H1 (cell line): ENCODE measurements around the gene MROH2A. TPM values are rescaled to one million over a fixed set of nuclear protein-coding genes. Genes with fewer than 3 reads are reported as not detected.

Source experiments
- CTCF ChIA-PET: fragments of 300-600 bp; sonication (Branson Sonifier 250); formaldehyde crosslinking; loops from one replicate; lab custom pipeline; 2021; ENCODE audit not compliant: partially characterized antibody; lab: Charles Lee
- POLR2A ChIA-PET: fragments of 300-600 bp; sonication (Branson Sonifier 250); formaldehyde crosslinking; loops from one replicate; lab custom pipeline; 2021; ENCODE audit warnings: inconsistent platforms; ENCODE audit not compliant: partially characterized antibody; lab: Charles Lee
- DNase-seq, 2 experiments: peaks; one replicate each; pipeline versions ENCODE4 v3.0.0 to v3.0.0-alpha.2; 2010 to 2022; ENCODE audit warnings: low spot score in 2 of 2, low read depth in 1 of 2, mixed read lengths in 1 of 2
- FAIRE-seq: peaks from 2 replicates; lab custom pipeline; 2011; peaks lifted over from hg19 to GRCh38; lab: Jason Lieb, UNC
- H2AFZ ChIP-seq: 2 replicates; pipeline ENCODE4 v1.8.1; 2012; ENCODE audit warnings: low read length, inconsistent platforms
- H2AK5ac ChIP-seq: 2 replicates; pipeline ENCODE4 v1.6.1; 2013; ENCODE audit warnings: low read depth, low read length
- H2BK120ac ChIP-seq: replicated peaks from 2 replicates; pipeline ENCODE3; 2013; ENCODE audit warnings: low read depth, low read length, inconsistent platforms
- H2BK12ac ChIP-seq: 2 replicates; pipeline ENCODE4 v1.6.1; 2013; ENCODE audit warnings: low read depth, low read length
- H2BK15ac ChIP-seq: 2 replicates; pipeline ENCODE4 v1.6.1; 2013; ENCODE audit warnings: low read length
- H2BK20ac ChIP-seq: 2 replicates; pipeline ENCODE4 v1.6.1; 2013; ENCODE audit warnings: low read length
- H2BK5ac ChIP-seq: 2 replicates; pipeline ENCODE4 v1.6.1; 2013; ENCODE audit warnings: low read depth, low read length
- H3K14ac ChIP-seq: 2 replicates; pipeline ENCODE4 v1.6.1; 2013; ENCODE audit warnings: inconsistent platforms; ENCODE audit not compliant: insufficient read length
- H3K18ac ChIP-seq: 2 replicates; pipeline ENCODE4 v1.6.1; 2013; ENCODE audit warnings: low read length; ENCODE audit errors: extremely low read depth
- H3K23ac ChIP-seq: 2 replicates; pipeline ENCODE4 v1.6.1; 2013; ENCODE audit warnings: inconsistent platforms; ENCODE audit not compliant: insufficient read length
- H3K23me2 ChIP-seq: 2 replicates; pipeline ENCODE4 v1.6.1; 2013; ENCODE audit warnings: low read depth, low read length
- H3K27ac ChIP-seq: 2 replicates; pipeline ENCODE4 v1.6.1; 2011; ENCODE audit warnings: low read depth, low read length, inconsistent platforms
- H3K27me3 ChIP-seq, 4 experiments: replicated peaks in 1 of 4; 1 replicate in 1 of 4; 2 replicates in 3 of 4; pipeline versions ENCODE4 v1.6.1 to v1.8.1; 2011 to 2013; ENCODE audit warnings: low read length in 3 of 4, mild to moderate bottlenecking in 3 of 4, inconsistent platforms in 2 of 4, mixed read lengths in 2 of 4, moderate library complexity in 1 of 4; ENCODE audit not compliant: control insufficient read depth in 3 of 4, insufficient read depth in 3 of 4; ENCODE audit errors: extremely low read depth in 1 of 4
- H3K36me3 ChIP-seq, 4 experiments: 2 replicates each; pipeline versions ENCODE4 v1.6.1 to v1.8.1; 2011 to 2013; ENCODE audit warnings: mild to moderate bottlenecking in 4 of 4, low read length in 3 of 4, moderate library complexity in 2 of 4, control low read depth in 1 of 4, inconsistent platforms in 1 of 4; ENCODE audit not compliant: insufficient read depth in 4 of 4, control insufficient read depth in 2 of 4
- H3K4ac ChIP-seq: replicated peaks from 2 replicates; pipeline ENCODE3; 2013; ENCODE audit warnings: low read length, low read depth, mixed read lengths, inconsistent platforms; ENCODE audit not compliant: insufficient read length
- H3K4me1 ChIP-seq, 4 experiments: replicated peaks in 1 of 4; 1 replicate in 1 of 4; 2 replicates in 3 of 4; pipeline versions ENCODE4 v1.6.1 to v1.8.1; 2011 to 2013; ENCODE audit warnings: low read length in 3 of 4, inconsistent platforms in 2 of 4, mixed read lengths in 1 of 4; ENCODE audit not compliant: insufficient read depth in 4 of 4, control insufficient read depth in 3 of 4
- H3K4me2 ChIP-seq, 2 experiments: 2 replicates each; pipeline versions ENCODE4 v1.6.1 to v1.8.1; 2011 to 2013; ENCODE audit warnings: low read depth in 2 of 2, low read length in 2 of 2, control low read depth in 1 of 2, inconsistent platforms in 1 of 2, mild to moderate bottlenecking in 1 of 2; ENCODE audit not compliant: insufficient read depth in 1 of 2
- H3K4me3 ChIP-seq, 4 experiments: fragments of 200-600, 300-600 bp in 1 of 4; sonication (generic), shearing (Covaris generic), sonication (Bioruptor Twin) in 1 of 4; 2 replicates each; pipeline versions ENCODE4 v1.5.1 to v1.8.1; 2011 to 2016; ENCODE audit warnings: low read length in 4 of 4, low read depth in 3 of 4, control low read depth in 2 of 4, inconsistent platforms in 2 of 4, mild to moderate bottlenecking in 2 of 4, mixed read lengths in 1 of 4, moderate library complexity in 1 of 4; ENCODE audit not compliant: insufficient read depth in 2 of 4; ENCODE audit errors: extremely low read depth in 1 of 4
- H3K56ac ChIP-seq: replicated peaks from 2 replicates; pipeline ENCODE3; 2013; ENCODE audit warnings: low read depth, mild to moderate bottlenecking, mixed read lengths, low read length, inconsistent platforms; ENCODE audit not compliant: insufficient read length
- H3K79me1 ChIP-seq: 2 replicates; pipeline ENCODE4 v1.6.1; 2013; ENCODE audit warnings: low read depth, low read length, control low read depth
- H3K79me2 ChIP-seq, 2 experiments: 2 replicates each; pipeline versions ENCODE4 v1.6.1 to v1.8.1; 2012 to 2013; ENCODE audit warnings: low read length in 2 of 2, mild to moderate bottlenecking in 2 of 2, inconsistent platforms in 1 of 2; ENCODE audit not compliant: insufficient read depth in 2 of 2, control insufficient read depth in 1 of 2
- H3K9ac ChIP-seq, 4 experiments: replicated peaks in 1 of 4; 1 replicate in 1 of 4; 2 replicates in 3 of 4; pipeline versions ENCODE4 v1.6.1 to v1.8.1; 2011 to 2013; ENCODE audit warnings: low read depth in 3 of 4, low read length in 3 of 4, control low read depth in 2 of 4, mild to moderate bottlenecking in 2 of 4, moderate library complexity in 2 of 4, inconsistent platforms in 1 of 4; ENCODE audit errors: extremely low read depth in 1 of 4
- H3K9me3 ChIP-seq, 2 experiments: 2 replicates each; pipeline versions ENCODE4 v1.6.1 to v1.8.1; 2012 to 2013; ENCODE audit warnings: mild to moderate bottlenecking in 2 of 2, moderate library complexity in 2 of 2, control low read depth in 1 of 2, inconsistent platforms in 1 of 2, low read depth in 1 of 2, low read length in 1 of 2, mixed read lengths in 1 of 2; ENCODE audit not compliant: insufficient read depth in 2 of 2
- H4K20me1 ChIP-seq, 2 experiments: replicated peaks in 1 of 2; 2 replicates each; pipeline versions ENCODE3 to v1.8.1; 2011 to 2013; ENCODE audit warnings: inconsistent platforms in 2 of 2, low read length in 2 of 2, mild to moderate bottlenecking in 1 of 2; ENCODE audit not compliant: insufficient read depth in 2 of 2, control insufficient read depth in 1 of 2
- H4K5ac ChIP-seq: 2 replicates; pipeline ENCODE4 v1.6.1; 2013; ENCODE audit warnings: low read length, low read depth, mixed read lengths, inconsistent platforms; ENCODE audit not compliant: insufficient read length
- H4K8ac ChIP-seq: 2 replicates; pipeline ENCODE4 v1.8.0; 2013; ENCODE audit warnings: mild to moderate bottlenecking, moderate library complexity, low read length, inconsistent platforms; ENCODE audit not compliant: insufficient read depth; ENCODE audit errors: extremely low read depth
- H4K91ac ChIP-seq: replicated peaks from 2 replicates; pipeline ENCODE3; 2013; ENCODE audit warnings: low read length, mixed read lengths, inconsistent platforms; ENCODE audit not compliant: insufficient read length
- ASH2L ChIP-seq: fragments of 200-600, 300-600 bp; sonication (generic); IDR thresholded peaks from one replicate; pipeline ENCODE4 v1.7.1; 2017; ENCODE audit warnings: low read length
- EGR1 ChIP-seq: IDR thresholded peaks from 2 replicates; pipeline ENCODE4 v1.6.1; 2011; ENCODE audit warnings: low read depth, low read length, borderline replicate concordance
- GABPA ChIP-seq: IDR thresholded peaks from 2 replicates; pipeline ENCODE4 v1.6.1; 2011; ENCODE audit warnings: mild to moderate bottlenecking, low read length, moderate library complexity, borderline replicate concordance; ENCODE audit not compliant: insufficient read depth
- GTF2F1 ChIP-seq: IDR thresholded peaks from 2 replicates; pipeline ENCODE4 v1.6.1; 2012; ENCODE audit warnings: low read depth, low read length, improper control_type of control experiment, borderline replicate concordance
- KDM1A ChIP-seq: fragments of 200-600, 300-600 bp; sonication (generic); IDR thresholded peaks from 2 replicates; pipeline ENCODE4 v1.7.1; 2016; ENCODE audit warnings: mild to moderate bottlenecking, low read length, borderline replicate concordance
- NRF1 ChIP-seq: IDR thresholded peaks from 2 replicates; pipeline ENCODE4 v1.6.1; 2011; ENCODE audit warnings: mild to moderate bottlenecking, low read depth, low read length, improper control_type of control experiment
- RBBP5 ChIP-seq: IDR thresholded peaks from 2 replicates; pipeline ENCODE4 v1.7.1; 2012; ENCODE audit warnings: low read depth, mild to moderate bottlenecking, inconsistent platforms, low read length, moderate library complexity, borderline replicate concordance
- SIN3A ChIP-seq, 2 experiments: IDR thresholded peaks in 1 of 2; conservative IDR thresholded peaks in 1 of 2; 2 replicates each; pipeline ENCODE4 v1.6.1; 2011 to 2012; ENCODE audit warnings: low read length in 2 of 2, improper control_type of control experiment in 1 of 2, low read depth in 1 of 2, mild to moderate bottlenecking in 1 of 2
- SP4 ChIP-seq: IDR thresholded peaks from 2 replicates; pipeline ENCODE4 v1.6.1; 2012; ENCODE audit warnings: low read length, inconsistent platforms
- WGBS, 2 experiments: shearing (Covaris generic) in 1 of 2; methylation state at CpG; one replicate each; pipeline versions ENCODE4 v1.1.6 to v1.1.7; 2013 to 2015; ENCODE audit warnings: low lambda C conversion rate in 2 of 2, mixed read lengths in 2 of 2, inconsistent platforms in 1 of 2, low coverage in 1 of 2, missing lambda C conversion rate in 1 of 2; ENCODE audit not compliant: insufficient replicate concordance in 2 of 2, insufficient coverage in 1 of 2, insufficient read length in 1 of 2; ENCODE audit errors: extremely low coverage in 1 of 2, missing lambda C conversion rate in 1 of 2; 5-methylcytosine and 5-hydroxymethylcytosine counted together
- polyA plus RNA-seq, 7 experiments: library from polyadenylated mRNA; depleted of rRNA in 3 of 7; stranded (reverse) in 5 of 7; unstranded in 2 of 7; fragments of >200 nt in 5 of 7; fragments of 200-250 nt in 2 of 7; gene quantifications; 1 replicate in 5 of 7; 2 replicates in 1 of 7; 4 replicates in 1 of 7; pipeline versions ENCODE4 v1.2.1 to v1.2.3, GENCODE V29; 2011 to 2013; ENCODE audit warnings: missing spikeins in 2 of 7, mixed read lengths in 2 of 7
- total RNA-seq: library from RNA; stranded (reverse); fragmentation: NEBNext Ultra II Directional; extraction: Animal tissue kit (Norgen Biotek cat#: 25700); gene quantifications from 2 replicates; pipeline ENCODE4 v1.2.1, GENCODE V29; 2021
- TF ChIP-seq, protein P1 (sequence below): IDR thresholded peaks from 2 replicates; pipeline ENCODE4 v1.6.1; 2012; ENCODE audit warnings: inconsistent platforms
- TF ChIP-seq, protein P2 (sequence below): IDR thresholded peaks from 2 replicates; pipeline ENCODE4 v1.6.1; 2011; ENCODE audit warnings: low read depth, mild to moderate bottlenecking, low read length; ENCODE audit not compliant: insufficient read depth
- TF ChIP-seq, protein P3 (sequence below): IDR thresholded peaks from 2 replicates; pipeline ENCODE4 v1.6.1; 2012; ENCODE audit warnings: inconsistent platforms

MROH2A gene
- total and polyA plus RNA-seq, 2 of the 8 experiments (the other 6 are each of a cell fraction or from before 2014, with no cell fraction given), result not detected

DNA sequence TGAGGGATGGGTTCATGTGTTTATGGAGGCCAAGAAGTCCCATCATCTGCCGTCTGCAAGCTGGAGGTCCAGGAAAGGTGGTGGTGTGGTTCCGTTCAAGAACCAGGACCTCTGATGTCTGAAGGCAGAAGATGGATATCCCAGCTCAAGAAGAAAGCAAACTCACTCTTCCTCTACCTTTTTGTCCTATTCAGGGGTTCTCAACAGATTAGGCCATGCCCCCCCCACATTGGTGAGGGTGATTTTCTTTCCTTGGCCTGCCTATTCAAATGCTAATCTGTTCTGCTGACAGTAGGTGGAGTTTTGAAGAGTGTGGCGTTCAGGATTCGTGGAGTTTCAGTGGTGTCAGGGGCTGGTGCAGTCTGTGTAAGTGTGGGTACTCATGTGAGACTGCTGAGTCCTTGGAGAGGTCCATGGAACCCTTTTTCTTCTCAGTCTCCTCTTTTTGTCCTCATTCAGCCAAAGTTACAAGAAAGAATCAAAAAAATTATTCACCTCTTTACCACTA lies 84.2 kb downstream of the MROH2A start:
- H3K27ac ChIP-seq, result no peak overlapping the region
- no peak overlapping the region for H4K8ac ChIP-seq
- H3K4ac ChIP-seq, result no peak overlapping the region
- no peak overlapping the region for H2BK20ac ChIP-seq
- H3K56ac ChIP-seq, result no peak overlapping the region
- H3K23me2 ChIP-seq, result no peaks in the 10 kb centered on the region
- no peak overlapping the region for H2BK12ac ChIP-seq
- no peak for FAIRE-seq
- no peak overlapping the region for H3K4me3 ChIP-seq
- ChIA-PET POLR2A (no interaction called here), CTCF (interaction anchor here (1.0 kb wide), 1 partner anchor 21 kb away, joined by 3 read pairs; no protein-coding TSS in a partner anchor)
- H3K4me1 ChIP-seq, result peaks cover 0 to 5% (median 0%) of the 10 kb centered on the region in 4 experiments; a peak in 1 of 7 replicates
- H3K79me2 ChIP-seq, result no peaks in the 10 kb centered on the region
- H3K79me1 ChIP-seq, result no peaks in the 10 kb centered on the region
- DNase-seq, result no peak
- peaks cover 0 to 15% (median 3%) of the 10 kb centered on the region in 4 experiments; a peak in 3 of 8 replicates for H3K36me3 ChIP-seq
- H2BK120ac ChIP-seq, result no peak overlapping the region
- H2BK15ac ChIP-seq, result no peak overlapping the region
- no peaks in the 10 kb centered on the region; a peak in 1 of 7 replicates for H3K27me3 ChIP-seq
- H3K4me2 ChIP-seq, result peak overlapping the region in 1 of 2 experiments; percentile 33; a peak in 1 of 4 replicates
- H3K9ac ChIP-seq, result no peak overlapping the region
- H3K23ac ChIP-seq, result no peak overlapping the region
- 84% methylated on average over 4 of the region's 4 CpGs; no CpG with 5 or more reads in 1 of the 2 experiments for WGBS, 2 experiments
- no peak overlapping the region for H3K18ac ChIP-seq
- no peak overlapping the region for H3K14ac ChIP-seq
- H3K9me3 ChIP-seq, result no peaks in the 10 kb centered on the region; a peak in 1 of 4 replicates
- no peak overlapping the region for H2AFZ ChIP-seq
- H2BK5ac ChIP-seq, result no peak overlapping the region
- H2AK5ac ChIP-seq, result no peak overlapping the region
- no peak overlapping the region for H4K91ac ChIP-seq
- no peaks in the 10 kb centered on the region for H4K20me1 ChIP-seq
- H4K5ac ChIP-seq, result no peak overlapping the region
- TF ChIP-seq GTF2F1 (no peak), EGR1 (no peak), ASH2L (no peak), GABPA (no peak), KDM1A (no peak), NRF1 (no peak), SIN3A (conservative IDR thresholded peaks at IDR 0.05 in 1 of 2, IDR thresholded peaks at IDR 0.05 in 1 of 2; ENCODE audit: low read depth in 1 of 2, low read length in 2 of 2) (no peak), RBBP5 (no peak), SP4 (no peak)
- TF ChIP-seq, protein P1, sequence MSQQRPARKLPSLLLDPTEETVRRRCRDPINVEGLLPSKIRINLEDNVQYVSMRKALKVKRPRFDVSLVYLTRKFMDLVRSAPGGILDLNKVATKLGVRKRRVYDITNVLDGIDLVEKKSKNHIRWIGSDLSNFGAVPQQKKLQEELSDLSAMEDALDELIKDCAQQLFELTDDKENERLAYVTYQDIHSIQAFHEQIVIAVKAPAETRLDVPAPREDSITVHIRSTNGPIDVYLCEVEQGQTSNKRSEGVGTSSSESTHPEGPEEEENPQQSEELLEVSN, result no peak
- TF ChIP-seq, protein P2, sequence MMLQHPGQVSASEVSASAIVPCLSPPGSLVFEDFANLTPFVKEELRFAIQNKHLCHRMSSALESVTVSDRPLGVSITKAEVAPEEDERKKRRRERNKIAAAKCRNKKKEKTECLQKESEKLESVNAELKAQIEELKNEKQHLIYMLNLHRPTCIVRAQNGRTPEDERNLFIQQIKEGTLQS, result no peak
- TF ChIP-seq, protein P3, sequence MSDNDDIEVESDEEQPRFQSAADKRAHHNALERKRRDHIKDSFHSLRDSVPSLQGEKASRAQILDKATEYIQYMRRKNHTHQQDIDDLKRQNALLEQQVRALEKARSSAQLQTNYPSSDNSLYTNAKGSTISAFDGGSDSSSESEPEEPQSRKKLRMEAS, result no peak
